22Rv1 (cell line): ENCODE data around the gene ANKS1B.

Experiments used
- H3K27ac ChIP-seq: fragments of 450-650 bp; 2 replicates; pipeline ENCODE4 v1.5.1; 2017
- CTCF ChIP-seq: fragments of 450-650 bp; IDR thresholded peaks from 2 replicates; pipeline ENCODE4 v1.5.1; 2017; ENCODE audit warnings: mild to moderate bottlenecking
- ZFX ChIP-seq: fragments of 450-650 bp; IDR thresholded peaks from 2 replicates; pipeline ENCODE4 v1.6.1; 2017; ENCODE audit warnings: antibody characterized with exemption, borderline replicate concordance

Gene ANKS1B

GRCh38 chr12:99455350-99456035, 529.2 kb downstream of the ANKS1B start:
- H3K27ac ChIP-seq = no peak overlapping the region
- TF ChIP-seq CTCF (no peak), ZFX (no peak)

- H3K27ac ChIP-seq = no peak overlapping the region
- TF ChIP-seq ZFX (no peak), CTCF (no peak)
Measured at GRCh38 chr12:99454539-99455172, 530.1 kb downstream of the ANKS1B start.

- TF ChIP-seq CTCF = no peak
- no peak for TF ChIP-seq ZFX
- no peak overlapping the region for H3K27ac ChIP-seq
Measured at GRCh38 chr12:99453836-99454538, 530.7 kb downstream of the ANKS1B start.

GRCh38 chr12:99450036-99450630, 534.6 kb downstream of the ANKS1B start:
- TF ChIP-seq ZFX (no peak), CTCF (no peak)
- H3K27ac ChIP-seq = no peak overlapping the region

GRCh38 chr12:99444859-99445316, 539.8 kb downstream of the ANKS1B start:
- TF ChIP-seq CTCF (no peak), ZFX (no peak)

GRCh38 chr12:99442758-99443157, 542.0 kb downstream of the ANKS1B start:
- no peak for TF ChIP-seq ZFX
- H3K27ac ChIP-seq = no peak overlapping the region

More at GRCh38 chr12:99444859-99445316, 539.8 kb downstream of the ANKS1B start:
- H3K27ac ChIP-seq = no peak overlapping the region

- TF ChIP-seq CTCF (no peak), ZFX (no peak)
- H3K27ac ChIP-seq = no peak overlapping the region
Measured at GRCh38 chr12:99439399-99439798, 545.3 kb downstream of the ANKS1B start.
